Activated naive CD4-positive, alpha-beta T cell treated with anti-CD3 and anti-CD28 coated beads, Interleukin-2, amount 50 U/mL, for 72 hours (primary cell): ENCODE results near the gene INPP5A. TPM values are rescaled to one million over a fixed set of nuclear protein-coding genes. Genes with fewer than 3 reads are reported as not detected.
A peak's percentile ranks its signal among the peaks of the same experiment; 100 is the strongest.

Experiments
- ATAC-seq, 2 donors: fragments of 150-1000 bp; cut with Tn5 transposase; 2 replicates each; pipeline ENCODE4 v1.10.0; 2021; ENCODE audit warnings: mild to moderate bottlenecking in 2 of 2, moderate library complexity in 2 of 2
- DNase-seq, 2 donors: peaks; one replicate each; pipeline ENCODE4 v3.0.0; 2021 to 2022; ENCODE audit warnings: low spot score in 2 of 2
- H3K27ac Mint-ChIP-seq, 2 donors: one replicate each; pipeline ENCODE4 v1.8.0; 2022; ENCODE audit warnings: mild to moderate bottlenecking in 2 of 2, mixed read lengths in 2 of 2
- H3K36me3 Mint-ChIP-seq, 2 donors: one replicate each; pipeline ENCODE4 v1.8.0; 2022; ENCODE audit warnings: mixed read lengths in 2 of 2
- H3K9me3 Mint-ChIP-seq, 2 donors: one replicate each; pipeline ENCODE4 v1.8.0; 2022; ENCODE audit warnings: mixed read lengths in 2 of 2
- total RNA-seq, 2 donors: library from RNA; stranded (reverse); gene quantifications; one replicate each; pipeline ENCODE4 v1.2.3, GENCODE V29; 2022

INPP5A gene
- total RNA-seq, 2 donors from 2014 or later = 10.5 to 14.0 TPM

DNA sequence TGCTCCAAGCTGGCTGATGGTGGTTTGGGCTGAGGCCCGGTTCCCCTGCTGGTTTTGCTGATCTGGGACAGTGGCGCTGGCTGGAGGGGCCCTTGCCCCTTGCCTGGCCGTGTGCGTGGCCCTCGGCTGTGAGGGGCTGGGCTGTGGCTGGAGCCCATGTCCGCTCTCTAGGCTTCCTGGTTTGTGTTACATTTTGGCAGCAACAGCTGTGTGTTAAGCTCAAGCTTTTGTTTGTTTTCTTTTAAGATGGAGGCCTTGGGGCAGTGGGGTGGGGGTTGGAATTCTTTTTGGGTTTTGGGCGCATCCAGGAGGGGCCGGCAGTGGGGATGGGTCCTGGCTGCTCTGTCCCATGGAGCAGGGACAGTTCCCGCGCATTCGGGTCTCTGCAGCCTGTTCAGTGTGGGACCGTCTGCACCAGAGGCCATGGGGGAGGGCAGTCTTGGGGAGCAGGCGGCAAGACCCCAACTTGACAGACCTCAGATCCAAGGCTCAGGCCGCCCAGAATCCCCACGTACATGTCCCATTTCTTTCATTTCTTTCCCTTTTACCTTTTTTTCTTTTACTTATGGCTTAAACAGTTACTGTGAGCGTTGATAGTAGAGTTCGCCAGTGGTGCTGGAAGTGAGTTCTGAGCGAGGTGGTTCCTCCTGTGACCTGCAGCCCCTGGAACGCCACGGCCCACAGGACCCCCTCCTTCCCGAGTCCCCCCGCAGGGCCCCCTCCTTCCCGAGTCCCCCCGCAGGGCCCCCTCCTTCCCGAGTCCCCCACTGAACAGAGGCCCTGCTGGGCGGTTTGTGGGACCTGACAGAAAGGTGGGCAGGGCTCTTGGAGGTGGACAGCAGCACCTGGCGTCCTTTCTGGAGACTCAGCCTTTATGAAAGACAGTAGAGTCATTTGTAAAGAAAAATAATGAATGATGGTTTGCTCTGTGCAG, 75.3 kb downstream of the INPP5A start:
- ATAC-seq (no peak), DNase-seq (peak in 1 of 2 donors; percentile 46)
- H3K9me3 Mint-ChIP-seq = peaks cover 6 to 12% of the 10 kb centered on the region in 2 donors
- H3K36me3 Mint-ChIP-seq = peaks cover 21 to 27% of the 10 kb centered on the region in 2 donors
- H3K27ac Mint-ChIP-seq = peak overlapping the region in 1 of 2 donors; percentile 71

GRCh38 chr10:132613566-132614348, 76.2 kb downstream of the INPP5A start:
- Mint-ChIP-seq H3K36me3 (peaks cover 29 to 35% of the 10 kb centered on the region in 2 donors), H3K9me3 (peaks cover 7 to 12% of the 10 kb centered on the region in 2 donors), H3K27ac (no peak overlapping the region)
- ATAC-seq (no peak), DNase-seq (peak in 1 of 2 donors; percentile 23)

- ATAC-seq = no peak
- peaks cover 33 to 39% of the 10 kb centered on the region in 2 donors for H3K36me3 Mint-ChIP-seq
- peak in 1 of 2 donors; percentile 48 for DNase-seq
- peaks cover 11 to 12% of the 10 kb centered on the region in 2 donors for H3K9me3 Mint-ChIP-seq
- no peak overlapping the region for H3K27ac Mint-ChIP-seq
Measured at GRCh38 chr10:132614431-132615340, 77.1 kb downstream of the INPP5A start.

GRCh38 chr10:132615341-132616169, 78.0 kb downstream of the INPP5A start:
- H3K9me3 Mint-ChIP-seq = peaks cover 11 to 18% of the 10 kb centered on the region in 2 donors
- DNase-seq = no peak
- H3K27ac Mint-ChIP-seq = peak overlapping the region; percentile 33 to 88
- H3K36me3 Mint-ChIP-seq = peaks cover 39 to 47% of the 10 kb centered on the region in 2 donors
- ATAC-seq = no peak

- ATAC-seq (peak; percentile 79 to 87), DNase-seq (peak; percentile 57 to 77)
- Mint-ChIP-seq H3K9me3 (peaks cover 19 to 24% of the 10 kb centered on the region in 2 donors), H3K27ac (peak overlapping the region; percentile 33 to 88), H3K36me3 (peaks cover 46 to 56% of the 10 kb centered on the region in 2 donors)
Measured at GRCh38 chr10:132616170-132616995, 78.8 kb downstream of the INPP5A start.

DNA sequence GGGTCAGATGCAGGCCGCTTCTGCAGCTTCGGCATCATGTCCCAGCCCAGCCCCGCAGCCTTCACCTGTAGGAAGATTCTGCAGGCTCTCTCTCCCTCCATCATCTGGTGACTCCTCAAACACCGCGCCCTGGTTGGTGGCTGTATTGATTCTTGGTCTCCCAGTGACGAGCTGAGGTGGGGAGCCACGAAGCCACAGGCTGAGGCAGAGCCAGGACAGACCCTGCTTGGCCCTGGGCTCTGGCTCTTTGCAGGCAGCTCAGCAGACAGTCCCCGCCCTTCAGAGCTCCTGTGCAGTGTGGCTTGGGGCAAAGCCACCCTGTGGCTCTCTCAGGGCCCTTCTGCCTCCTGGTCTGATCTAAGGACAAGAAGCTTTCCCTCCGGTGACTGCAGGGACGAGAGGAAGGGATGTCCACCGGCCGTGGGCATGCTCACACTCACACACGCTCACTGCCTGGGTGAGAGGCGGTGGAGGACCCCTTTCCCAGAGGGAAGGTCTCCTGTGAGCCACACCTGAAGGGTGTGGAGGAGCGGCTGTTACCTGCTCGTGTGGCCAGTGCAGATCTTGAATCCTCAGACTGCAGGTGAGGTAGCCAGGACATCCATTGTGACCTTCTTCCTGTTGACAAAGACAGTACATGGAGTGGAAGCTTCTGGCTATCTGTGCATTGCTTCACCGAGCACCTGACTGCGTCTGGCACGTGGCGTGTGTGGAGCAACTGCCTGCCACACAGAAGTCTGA, 79.6 kb downstream of the INPP5A start:
- Mint-ChIP-seq H3K36me3 (peaks cover 50 to 63% of the 10 kb centered on the region in 2 donors), H3K9me3 (peaks cover 21 to 24% of the 10 kb centered on the region in 2 donors), H3K27ac (no peak overlapping the region)
- DNase-seq = peak in 1 of 2 donors; percentile 54
- ATAC-seq = no peak

- ATAC-seq = no peak
- H3K36me3 Mint-ChIP-seq = peaks cover 50 to 63% of the 10 kb centered on the region in 2 donors
- DNase-seq = no peak
- peaks cover 21 to 22% of the 10 kb centered on the region in 2 donors for H3K9me3 Mint-ChIP-seq
- H3K27ac Mint-ChIP-seq = no peak overlapping the region
Measured at GRCh38 chr10:132617737-132618052, 80.1 kb downstream of the INPP5A start.

GRCh38 chr10:132618158-132618919, 80.8 kb downstream of the INPP5A start:
- no peak overlapping the region for H3K27ac Mint-ChIP-seq
- peaks cover 21 to 22% of the 10 kb centered on the region in 2 donors for H3K9me3 Mint-ChIP-seq
- ATAC-seq (no peak), DNase-seq (peak in 1 of 2 donors; percentile 9)
- peaks cover 50 to 63% of the 10 kb centered on the region in 2 donors for H3K36me3 Mint-ChIP-seq

GRCh38 chr10:132619927-132620326, 82.3 kb downstream of the INPP5A start:
- DNase-seq (peak in 1 of 2 donors; percentile 39), ATAC-seq (no peak)
- Mint-ChIP-seq H3K27ac (no peak overlapping the region), H3K36me3 (peaks cover 50 to 63% of the 10 kb centered on the region in 2 donors), H3K9me3 (peaks cover 21 to 22% of the 10 kb centered on the region in 2 donors)

DNA sequence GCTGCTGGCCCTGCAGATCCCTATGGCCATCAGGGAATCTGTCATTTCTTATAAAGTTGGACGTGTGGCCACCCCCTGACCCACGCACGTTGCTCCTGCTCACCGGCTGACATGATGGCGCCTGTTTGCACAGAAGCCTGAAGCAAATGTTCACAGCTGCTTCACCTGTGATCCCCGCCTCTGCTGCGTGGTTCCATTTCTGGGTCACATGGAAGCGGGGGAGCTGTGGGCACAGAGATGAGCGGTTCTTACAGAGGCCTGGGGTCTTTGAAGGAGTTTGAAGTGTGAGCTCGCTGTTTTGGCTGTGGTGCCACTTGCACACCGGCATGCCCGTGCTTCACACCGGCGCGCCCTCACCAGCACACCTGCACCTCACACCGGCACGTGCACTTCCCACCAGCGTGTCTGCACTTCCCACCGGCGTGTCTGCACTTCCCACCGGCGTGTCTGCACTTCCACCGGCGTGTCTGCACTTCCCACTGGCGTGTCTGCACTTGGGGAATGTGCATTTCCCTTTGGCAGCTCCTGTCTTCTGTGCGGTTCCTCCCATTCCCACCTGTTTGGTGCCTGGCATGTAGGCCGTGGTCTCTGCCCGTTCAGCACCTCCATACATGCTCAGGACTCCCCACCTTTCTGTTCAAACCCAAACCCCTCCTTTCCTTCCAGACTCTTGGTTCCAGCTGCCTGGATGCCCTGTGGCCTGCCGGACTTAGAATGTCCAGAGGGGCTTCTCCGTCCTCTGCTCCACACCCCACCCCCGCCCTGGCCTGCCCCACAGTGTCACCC, 86.7 kb downstream of the INPP5A start:
- ATAC-seq (no peak), DNase-seq (peak in 1 of 2 donors; percentile 35)
- Mint-ChIP-seq H3K27ac (no peak overlapping the region), H3K36me3 (peaks cover 17 to 24% of the 10 kb centered on the region in 2 donors), H3K9me3 (peaks cover 10 to 14% of the 10 kb centered on the region in 2 donors)

- peaks cover 15 to 22% of the 10 kb centered on the region in 2 donors for H3K36me3 Mint-ChIP-seq
- no peak overlapping the region for H3K27ac Mint-ChIP-seq
- peak in 1 of 2 donors; percentile 25 for DNase-seq
- H3K9me3 Mint-ChIP-seq = peaks cover 10 to 14% of the 10 kb centered on the region in 2 donors
- ATAC-seq = no peak
Measured at GRCh38 chr10:132624847-132625471, 87.4 kb downstream of the INPP5A start.

DNA sequence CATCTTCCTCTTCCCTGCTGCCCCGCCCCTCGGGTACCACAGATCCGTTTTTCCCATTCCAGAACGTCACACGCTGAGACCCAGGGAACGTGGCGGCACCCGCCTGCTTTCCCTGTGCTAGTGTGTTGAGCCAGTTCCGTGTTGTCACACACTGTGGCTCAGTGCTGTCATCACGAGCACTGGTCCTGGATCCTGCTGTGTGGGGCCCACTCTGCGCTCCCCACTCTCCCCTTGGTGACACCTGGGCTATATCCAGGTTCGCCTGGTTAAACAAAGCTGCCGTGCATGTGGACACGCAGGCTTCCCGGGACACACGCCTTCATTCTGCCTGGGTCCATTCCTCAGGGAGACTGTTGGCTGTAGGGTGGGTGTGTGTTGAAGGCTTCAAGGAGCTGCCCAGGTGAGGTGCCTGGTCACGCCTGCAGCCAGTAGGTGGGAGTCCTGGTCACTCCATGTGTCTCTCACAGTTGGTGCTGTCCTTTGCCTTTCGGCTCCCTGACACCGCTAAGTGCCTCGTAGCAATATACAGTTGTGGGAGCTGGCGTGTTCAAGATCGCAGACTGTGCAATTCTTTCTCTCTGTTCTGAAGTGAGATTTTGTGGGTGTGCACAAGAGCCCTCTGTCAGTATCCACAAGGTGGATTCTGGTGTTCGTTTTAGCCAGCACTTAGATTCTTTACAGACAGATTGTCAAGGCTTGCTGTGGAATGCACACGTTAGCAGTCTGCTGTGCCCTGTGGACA, 88.6 kb downstream of the INPP5A start:
- Mint-ChIP-seq H3K27ac (no peak overlapping the region), H3K9me3 (peaks cover 4% of the 10 kb centered on the region in 2 donors), H3K36me3 (peaks cover 6 to 9% of the 10 kb centered on the region in 2 donors)
- peak in 1 of 2 donors; percentile 23 for DNase-seq
- peak in 1 of 2 donors; percentile 13 for ATAC-seq
